ENCODE measurements around the gene DEPDC1B. TPM values are rescaled to one million over a fixed set of nuclear protein-coding genes. Genes with fewer than 3 reads are reported as not detected.

DEPDC1B gene
- total RNA-seq, 3 donors from 2014 or later, result under 0.01 to 1.1 (median 0.29) TPM

DNA sequence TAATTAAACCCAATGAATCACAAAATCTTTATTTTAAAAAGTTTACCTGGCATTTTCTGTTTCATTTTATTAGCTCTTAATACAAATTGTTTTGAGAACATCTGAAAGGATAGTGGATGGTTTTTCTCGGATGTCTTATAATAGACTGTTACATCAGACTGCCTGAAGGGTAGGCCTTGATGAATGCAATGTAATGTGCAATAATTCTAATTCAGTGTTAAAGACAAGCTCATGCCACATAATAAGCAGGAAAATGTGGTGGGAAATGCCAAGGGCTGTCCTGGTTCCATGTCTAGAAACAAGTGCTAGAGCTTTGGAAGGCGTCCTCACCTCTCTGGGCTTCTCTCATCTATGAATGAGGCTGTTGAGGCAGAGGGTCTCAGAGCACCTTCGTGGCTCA is 148.1 kb downstream of the DEPDC1B start:
- H3K27ac ChIP-seq, result no peak overlapping the region
- no peak overlapping the region for H3K4me3 ChIP-seq
- intact Hi-C loops (cut with DNase I; ENCODE audit: low total_unique reads), result no loop called here
- TF ChIP-seq, protein P1, sequence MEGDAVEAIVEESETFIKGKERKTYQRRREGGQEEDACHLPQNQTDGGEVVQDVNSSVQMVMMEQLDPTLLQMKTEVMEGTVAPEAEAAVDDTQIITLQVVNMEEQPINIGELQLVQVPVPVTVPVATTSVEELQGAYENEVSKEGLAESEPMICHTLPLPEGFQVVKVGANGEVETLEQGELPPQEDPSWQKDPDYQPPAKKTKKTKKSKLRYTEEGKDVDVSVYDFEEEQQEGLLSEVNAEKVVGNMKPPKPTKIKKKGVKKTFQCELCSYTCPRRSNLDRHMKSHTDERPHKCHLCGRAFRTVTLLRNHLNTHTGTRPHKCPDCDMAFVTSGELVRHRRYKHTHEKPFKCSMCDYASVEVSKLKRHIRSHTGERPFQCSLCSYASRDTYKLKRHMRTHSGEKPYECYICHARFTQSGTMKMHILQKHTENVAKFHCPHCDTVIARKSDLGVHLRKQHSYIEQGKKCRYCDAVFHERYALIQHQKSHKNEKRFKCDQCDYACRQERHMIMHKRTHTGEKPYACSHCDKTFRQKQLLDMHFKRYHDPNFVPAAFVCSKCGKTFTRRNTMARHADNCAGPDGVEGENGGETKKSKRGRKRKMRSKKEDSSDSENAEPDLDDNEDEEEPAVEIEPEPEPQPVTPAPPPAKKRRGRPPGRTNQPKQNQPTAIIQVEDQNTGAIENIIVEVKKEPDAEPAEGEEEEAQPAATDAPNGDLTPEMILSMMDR (IDR thresholded peaks at IDR 0.05), result no peak
- TF ChIP-seq POLR2A (IDR thresholded peaks at IDR 0.05) (no peak), POLR2AphosphoS5 (IDR thresholded peaks at IDR 0.05) (no peak)
- DNase-seq (ENCODE audit: low spot score in 2 of 2), result no peak
- no peaks in the 10 kb centered on the region for H3K4me1 ChIP-seq
- no peaks in the 10 kb centered on the region for H3K36me3 ChIP-seq
- no peaks in the 10 kb centered on the region for H3K27me3 ChIP-seq
- H3K9me3 ChIP-seq, result no peaks in the 10 kb centered on the region

DNA sequence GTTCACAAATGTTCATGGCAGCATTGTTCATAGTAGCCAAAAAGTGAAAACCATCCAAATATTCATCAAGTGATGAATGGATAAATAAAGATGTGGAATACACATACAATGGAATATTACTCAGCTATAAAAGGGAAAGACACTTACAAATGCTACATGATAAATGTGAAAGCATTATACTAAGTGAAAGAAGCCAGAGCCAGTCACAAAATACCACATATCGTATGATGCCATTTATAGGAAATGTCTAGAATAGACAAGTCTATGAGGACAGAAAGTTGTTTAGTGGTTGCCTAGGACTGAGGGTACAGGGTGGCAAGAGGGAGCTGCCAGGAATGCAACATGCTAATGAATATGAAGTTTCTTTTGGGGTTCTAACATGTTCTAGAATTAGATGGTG is 148.7 kb downstream of the DEPDC1B start:
- no peak overlapping the region for H3K27ac ChIP-seq
- no peak for DNase-seq (ENCODE audit: low spot score in 2 of 2)
- intact Hi-C loops (cut with DNase I; ENCODE audit: low total_unique reads), result no loop called here

DNA sequence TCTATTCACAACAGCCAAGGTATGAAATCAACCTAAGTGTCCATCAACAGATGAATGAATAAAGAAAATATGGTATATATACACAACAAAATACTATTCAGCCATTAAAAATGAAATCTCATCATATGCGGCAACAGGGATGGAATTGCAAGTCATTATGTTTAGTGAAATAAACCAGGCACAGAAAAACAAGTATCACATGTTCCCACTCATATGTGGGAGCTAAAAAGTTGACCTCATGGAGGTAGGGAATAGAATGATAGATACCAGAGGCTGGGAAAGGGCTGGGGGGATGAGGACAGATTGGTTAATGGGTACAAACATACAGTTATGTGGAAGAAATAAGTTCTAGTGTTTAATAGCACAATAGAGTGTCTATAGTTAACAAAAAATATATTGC is 149.7 kb downstream of the DEPDC1B start:
- no peak overlapping the region for H3K27ac ChIP-seq
- intact Hi-C loops (cut with DNase I; ENCODE audit: low total_unique reads), result no loop called here
- TF ChIP-seq, protein P1 (IDR thresholded peaks at IDR 0.05), result no peak

More for the DNA sequence above, 148.7 kb downstream of the DEPDC1B start:
- TF ChIP-seq, protein P1 (IDR thresholded peaks at IDR 0.05), result no peak
- TF ChIP-seq POLR2AphosphoS5 (IDR thresholded peaks at IDR 0.05), result no peak
- no peak for TF ChIP-seq POLR2A (IDR thresholded peaks at IDR 0.05)
- Histone ChIP-seq H3K27me3 (no peaks in the 10 kb centered on the region), H3K4me3 (no peak overlapping the region), H3K4me1 (no peaks in the 10 kb centered on the region), H3K36me3 (no peaks in the 10 kb centered on the region), H3K9me3 (no peaks in the 10 kb centered on the region)

DNA sequence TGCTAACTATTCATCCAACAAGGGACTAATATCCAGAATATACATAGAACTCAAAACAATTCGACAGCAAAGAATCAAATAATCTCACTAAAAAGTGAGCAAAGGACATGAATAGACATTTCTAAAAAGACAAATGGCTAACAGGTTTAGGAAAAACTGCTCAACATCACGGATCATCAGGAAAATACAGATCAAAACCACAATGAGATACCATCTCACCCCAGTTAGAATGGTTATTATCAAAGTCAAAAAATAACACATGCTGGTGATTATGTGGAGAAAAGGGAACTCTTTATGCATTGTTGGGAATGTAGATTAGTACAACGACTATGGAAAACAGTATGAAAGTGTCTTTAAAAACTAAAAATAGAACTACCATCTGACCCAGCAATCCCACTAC is 150.1 kb downstream of the DEPDC1B start:
- Histone ChIP-seq H3K27me3 (no peaks in the 10 kb centered on the region), H3K36me3 (no peaks in the 10 kb centered on the region), H3K9me3 (no peaks in the 10 kb centered on the region), H3K27ac (no peak overlapping the region), H3K4me1 (no peaks in the 10 kb centered on the region), H3K4me3 (no peak overlapping the region)
- no peak for TF ChIP-seq POLR2AphosphoS5 (IDR thresholded peaks at IDR 0.05)
- TF ChIP-seq POLR2A (IDR thresholded peaks at IDR 0.05), result no peak
- TF ChIP-seq, protein P1 (IDR thresholded peaks at IDR 0.05), result no peak
- intact Hi-C loops (cut with DNase I; ENCODE audit: low total_unique reads), result no loop called here
- DNase-seq (ENCODE audit: low spot score in 2 of 2), result no peak

More for the DNA sequence above, 149.7 kb downstream of the DEPDC1B start:
- Histone ChIP-seq H3K4me1 (no peaks in the 10 kb centered on the region), H3K9me3 (no peaks in the 10 kb centered on the region), H3K27me3 (no peaks in the 10 kb centered on the region), H3K4me3 (no peak overlapping the region), H3K36me3 (no peaks in the 10 kb centered on the region)
- no peak for DNase-seq (ENCODE audit: low spot score in 2 of 2)

Other genes starting within 250 kb of the DEPDC1B start
- gene ELOVL7, start 144.1 kb upstream of the DEPDC1B start, total RNA-seq, result 1 to 10 TPM; 3.9 to 7.5 (median 6.1) TPM
- 10 to 100 TPM; 14.7 to 25.4 (median 17.3) TPM for gene ERCC8, start 244.9 kb upstream of the DEPDC1B start, total RNA-seq
- 10 to 100 TPM; 14.9 to 22.6 (median 19.8) TPM for gene NDUFAF2, start 245.0 kb upstream of the DEPDC1B start, total RNA-seq